ENCODE measurements around the gene UBLCP1. TPM values are rescaled to one million over a fixed set of nuclear protein-coding genes. Genes with fewer than 3 reads are reported as not detected.
"Not testable (repeated sequence)": the region's sequence is repeated elsewhere in the genome, so short reads cannot be mapped to it uniquely, and the experiment has no call there.

UBLCP1 gene
- total and polyA plus RNA-seq, 2 of the 8 experiments (the other 6 are each of a cell fraction or from before 2014, with no cell fraction given) = 13.0 to 40.9 TPM

DNA sequence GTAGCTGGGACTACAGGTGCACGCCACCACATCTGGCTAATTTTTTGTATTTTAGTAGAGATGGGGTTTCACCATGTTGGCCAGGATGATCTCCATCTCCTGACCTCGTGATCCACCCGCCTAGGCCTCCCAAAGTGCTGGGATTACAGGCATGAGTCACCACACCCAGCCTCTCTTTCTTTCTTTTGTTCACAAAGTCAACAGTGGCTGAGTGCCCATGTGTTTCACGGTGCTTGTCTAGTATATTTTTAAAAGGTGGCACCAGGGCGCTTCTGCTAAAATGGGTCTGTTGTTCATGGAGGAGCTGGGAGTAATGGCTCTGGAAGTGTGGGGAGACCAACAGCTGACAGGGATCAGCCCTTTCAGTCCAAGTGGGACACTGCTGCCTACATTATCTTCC is 35.0 kb upstream of the UBLCP1 start:
- not testable (repeated sequence) for H4K5ac ChIP-seq (ENCODE audit: insufficient read length, low read depth, low read length); H3K4me2 ChIP-seq (ENCODE audit: insufficient read depth in 1 of 2, low read depth in 2 of 2, low read length in 2 of 2); FAIRE-seq

More for the DNA sequence above, 35.0 kb upstream of the UBLCP1 start:
- H2AFZ ChIP-seq (ENCODE audit: low read length); H3K4ac ChIP-seq (replicated peaks; ENCODE audit: insufficient read length, low read depth, low read length); H3K23ac ChIP-seq (ENCODE audit: insufficient read length); H4K91ac ChIP-seq (replicated peaks; ENCODE audit: insufficient read length, low read length); H3K56ac ChIP-seq (replicated peaks; ENCODE audit: insufficient read length, low read depth, low read length); H2BK15ac ChIP-seq (ENCODE audit: low read length); H2BK20ac ChIP-seq (ENCODE audit: low read length); H4K8ac ChIP-seq (ENCODE audit: extremely low read depth, insufficient read depth, low read length); H2BK120ac ChIP-seq (replicated peaks; ENCODE audit: low read depth, low read length); POLR2A ChIA-PET (ENCODE audit: partially characterized antibody); H3K23me2 ChIP-seq (ENCODE audit: low read depth, low read length); H3K9ac ChIP-seq (replicated peaks in 1 of 4; ENCODE audit: extremely low read depth in 1 of 4, low read depth in 3 of 4, low read length in 3 of 4); H3K14ac ChIP-seq (ENCODE audit: insufficient read length); H3K4me1 ChIP-seq (replicated peaks in 1 of 4; ENCODE audit: control insufficient read depth in 3 of 4, insufficient read depth in 4 of 4, low read length in 3 of 4); H3K4me3 ChIP-seq (ENCODE audit: extremely low read depth in 1 of 4, insufficient read depth in 2 of 4, low read depth in 3 of 4, low read length in 4 of 4); H2AK5ac ChIP-seq (ENCODE audit: low read depth, low read length); H3K79me2 ChIP-seq (ENCODE audit: control insufficient read depth in 1 of 2, insufficient read depth in 2 of 2, low read length in 2 of 2); H3K79me1 ChIP-seq (ENCODE audit: low read depth, low read length); H3K27ac ChIP-seq (ENCODE audit: low read depth, low read length); H3K18ac ChIP-seq (ENCODE audit: extremely low read depth, low read length); H2BK12ac ChIP-seq (ENCODE audit: low read depth, low read length); H4K20me1 ChIP-seq (replicated peaks in 1 of 2; ENCODE audit: control insufficient read depth in 1 of 2, insufficient read depth in 2 of 2, low read length in 2 of 2); H3K36me3 ChIP-seq (ENCODE audit: control insufficient read depth in 2 of 4, insufficient read depth in 4 of 4, low read length in 3 of 4); DNase-seq (ENCODE audit: low read depth in 1 of 2, low spot score in 2 of 2); H2BK5ac ChIP-seq (ENCODE audit: low read depth, low read length); H3K9me3 ChIP-seq (ENCODE audit: insufficient read depth in 2 of 2, low read depth in 1 of 2, low read length in 1 of 2): not testable (repeated sequence)
- 91% methylated on average over 5 of the region's 5 CpGs; no CpG with 5 or more reads in 1 of the 2 experiments for WGBS, 2 experiments (ENCODE audit: extremely low coverage in 1 of 2, insufficient coverage in 1 of 2, insufficient read length in 1 of 2, insufficient replicate concordance in 2 of 2, low coverage in 1 of 2, low lambda C conversion rate in 2 of 2, missing lambda C conversion rate in 1 of 2)
- peaks cover 25 to 63% (median 49%) of the 10 kb centered on the region in 4 experiments for H3K27me3 ChIP-seq (replicated peaks in 1 of 4; ENCODE audit: control insufficient read depth in 3 of 4, extremely low read depth in 1 of 4, insufficient read depth in 3 of 4, low read length in 3 of 4)
- CTCF ChIA-PET (ENCODE audit: partially characterized antibody) = interaction anchor here (0.7 kb wide), 1 partner anchor 20 kb away, joined by 3 read pairs; no protein-coding TSS in a partner anchor

All from H1 (cell line).